ENCODE data around the gene DVL1.

The DVL1 gene

DNA sequence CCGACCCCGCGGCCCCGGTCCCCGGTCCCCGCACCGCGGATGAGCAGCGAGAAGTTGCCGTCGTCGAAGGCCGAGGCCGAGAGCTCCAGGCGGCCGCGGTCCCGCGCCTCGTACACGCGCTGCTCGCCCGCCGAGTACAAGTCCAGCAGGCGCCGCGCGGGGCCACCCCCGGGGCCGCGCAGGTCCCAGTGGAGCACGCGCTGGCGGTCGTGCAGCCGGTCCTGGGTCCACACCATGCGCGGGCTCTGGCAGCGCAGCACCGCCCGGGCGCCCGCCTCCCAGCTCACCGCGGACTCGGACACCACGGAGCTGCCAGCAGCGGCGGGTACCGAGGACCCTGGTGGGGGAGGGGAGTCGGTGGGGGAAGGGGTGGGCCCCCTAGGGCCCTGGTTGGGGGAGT lies 6.2 kb upstream of the DVL1 start:
- DNase-seq = no peak

DNA sequence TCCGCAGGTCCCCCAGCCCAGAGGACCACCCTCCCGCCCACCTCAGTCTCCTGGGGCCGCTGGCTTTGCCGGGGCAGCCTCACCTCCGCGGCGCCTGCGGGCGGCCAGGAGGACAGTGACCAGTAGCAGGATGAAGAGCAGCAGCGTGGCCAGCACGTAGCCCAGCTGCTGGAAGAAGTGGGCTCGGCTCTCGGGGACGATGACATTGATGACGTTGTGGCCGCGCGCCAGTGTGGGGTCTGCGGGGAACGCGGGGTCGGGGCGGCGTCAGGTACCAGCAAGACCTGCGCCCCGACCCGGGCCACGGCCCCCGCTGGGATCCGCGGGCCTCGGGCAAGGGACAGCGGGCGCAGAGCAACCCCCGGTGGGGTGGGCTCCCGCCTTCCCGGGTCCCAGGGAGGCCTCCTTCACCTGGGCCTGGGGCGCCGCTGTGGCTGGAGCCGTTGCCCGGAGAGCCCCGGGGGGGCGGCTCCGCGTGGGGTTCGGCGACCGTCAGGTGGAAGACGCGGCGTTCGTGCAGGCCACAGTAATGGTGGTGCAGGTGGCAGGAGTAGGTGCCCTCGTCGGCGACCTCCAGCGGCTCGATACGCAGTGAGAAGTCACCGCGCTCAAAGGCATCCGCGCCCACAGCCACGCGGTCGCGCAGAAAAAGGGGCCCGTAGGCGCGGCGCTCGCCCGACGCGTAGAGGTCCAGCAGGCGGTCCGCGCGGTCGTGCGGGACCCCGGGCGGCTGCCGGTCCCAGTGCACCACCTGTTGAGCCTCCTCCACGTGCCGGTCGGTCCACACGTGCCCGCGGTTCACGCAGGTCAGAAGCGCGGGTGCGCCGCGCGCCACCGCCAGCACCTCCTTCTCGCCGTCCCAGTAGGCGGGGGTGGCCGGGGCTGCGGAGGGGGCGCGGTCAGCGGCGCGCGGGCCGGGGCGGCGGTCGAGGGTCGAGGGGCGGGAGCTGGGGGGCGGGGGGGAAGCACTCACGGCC lies 5.3 kb upstream of the DVL1 start:
- no peak for DNase-seq

DNA sequence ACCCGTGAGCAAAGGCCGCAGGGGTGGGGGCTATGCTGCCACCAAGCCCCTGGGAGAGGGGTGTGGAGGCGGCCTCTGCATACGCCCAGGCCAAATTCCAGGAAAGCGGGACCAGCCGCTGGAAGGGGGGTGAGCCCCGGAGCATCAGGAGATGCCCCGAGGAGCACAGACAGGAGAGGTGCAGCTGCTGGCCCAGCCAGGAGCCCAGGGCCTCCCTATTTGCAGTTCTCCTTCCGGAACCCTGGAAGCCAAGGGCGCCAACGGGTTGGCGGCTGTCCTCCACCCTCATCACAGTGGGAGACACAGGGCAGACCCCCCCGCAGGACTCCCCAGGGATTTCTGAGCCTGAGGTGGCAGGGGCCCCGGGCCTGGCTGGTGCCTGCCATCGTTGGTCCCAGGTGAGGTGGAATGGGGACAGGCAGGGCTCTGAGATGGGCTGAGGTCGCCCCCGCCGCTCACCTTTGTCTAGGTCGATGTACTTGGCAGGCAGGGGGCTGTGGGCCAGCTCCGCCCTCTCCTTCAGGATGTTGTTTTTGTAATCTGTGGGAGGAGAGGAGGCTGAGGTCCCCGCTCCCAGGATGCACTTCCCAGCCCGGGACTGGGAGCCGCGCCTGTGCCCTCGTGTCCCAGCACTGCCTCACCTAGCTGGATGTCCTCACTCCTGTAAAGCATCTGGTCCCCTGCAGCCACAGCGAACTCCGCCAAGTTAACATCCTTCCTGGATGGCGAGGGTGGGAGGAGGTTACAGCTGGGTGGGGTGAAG lies 4.4 kb upstream of the DVL1 start:
- no peak for DNase-seq

DNA sequence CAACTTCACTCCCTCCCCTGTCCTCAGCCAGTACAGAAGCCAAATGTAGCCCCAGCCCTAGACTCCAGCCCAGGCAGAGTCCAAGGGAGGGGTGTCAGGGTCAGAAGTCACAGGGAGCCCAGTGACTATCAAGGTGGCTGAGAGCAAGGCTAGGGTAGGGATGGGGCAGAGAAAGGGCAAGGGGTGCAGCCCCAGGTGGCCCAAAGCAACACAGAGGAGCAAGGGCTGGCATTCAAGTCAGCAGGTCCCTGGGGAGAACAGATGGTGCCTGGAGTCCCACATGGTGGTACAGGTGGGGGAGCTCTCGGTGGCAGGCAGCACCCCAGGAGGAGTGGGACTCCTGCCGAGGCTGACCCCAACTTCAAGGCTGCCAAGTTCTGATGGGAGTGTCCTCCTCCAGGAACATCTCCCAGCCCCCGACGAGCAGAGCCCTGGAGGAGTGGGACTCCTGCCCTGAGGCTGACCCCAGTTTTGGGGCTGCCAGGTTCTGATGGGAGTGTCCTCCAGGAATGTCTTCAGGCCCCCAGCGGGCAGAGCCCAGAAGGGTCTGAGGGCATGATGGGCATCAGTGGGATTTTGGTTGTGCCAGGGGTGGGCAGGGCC lies 3.7 kb upstream of the DVL1 start:
- DNase-seq = no peak

DNA sequence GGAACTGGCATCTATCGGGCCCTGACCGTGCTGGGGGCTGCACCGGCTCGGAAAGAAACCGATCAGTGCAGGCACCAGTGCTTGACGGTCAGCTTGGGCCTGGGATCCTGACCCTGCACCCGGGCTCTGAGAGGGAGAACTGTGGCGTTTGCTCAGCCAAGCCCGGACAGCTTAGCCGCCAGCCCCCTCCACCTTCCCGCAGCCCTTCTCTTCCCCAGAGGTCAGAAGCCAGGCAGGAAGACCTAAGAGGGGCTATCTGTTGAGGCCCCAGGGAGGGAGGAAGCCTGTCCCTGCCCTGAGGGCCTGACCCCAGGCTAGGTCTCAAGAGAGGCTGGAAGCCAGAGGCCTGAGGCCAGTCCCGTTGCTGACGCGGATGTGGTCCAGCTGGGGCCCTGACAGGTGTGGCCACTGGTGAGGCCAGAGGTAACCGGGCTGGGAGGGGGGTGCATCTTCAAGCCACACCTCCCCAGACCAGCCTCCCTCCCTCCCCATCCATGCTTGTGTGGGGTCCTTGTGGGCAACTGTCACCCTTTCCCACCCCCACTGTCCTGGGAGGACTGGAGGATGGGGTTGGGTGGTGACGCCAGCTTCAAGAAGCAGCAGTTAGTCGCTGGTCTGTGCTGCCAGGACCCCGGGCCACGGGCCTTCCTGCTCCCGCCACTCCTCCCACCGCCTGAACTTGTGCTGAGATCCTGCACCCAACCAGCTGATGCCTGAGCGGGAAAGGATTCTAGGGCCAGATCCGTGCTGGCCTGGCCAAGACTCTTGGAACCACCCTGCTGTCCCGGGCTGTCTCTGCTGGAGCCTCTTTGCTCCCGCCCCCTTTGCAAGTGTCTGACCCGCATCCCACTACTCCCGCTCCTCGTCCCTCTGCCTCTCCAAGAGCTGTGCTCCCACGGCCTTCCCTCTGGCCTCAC lies 2.6 kb upstream of the DVL1 start:
- DNase-seq = peak; percentile 81

DNA sequence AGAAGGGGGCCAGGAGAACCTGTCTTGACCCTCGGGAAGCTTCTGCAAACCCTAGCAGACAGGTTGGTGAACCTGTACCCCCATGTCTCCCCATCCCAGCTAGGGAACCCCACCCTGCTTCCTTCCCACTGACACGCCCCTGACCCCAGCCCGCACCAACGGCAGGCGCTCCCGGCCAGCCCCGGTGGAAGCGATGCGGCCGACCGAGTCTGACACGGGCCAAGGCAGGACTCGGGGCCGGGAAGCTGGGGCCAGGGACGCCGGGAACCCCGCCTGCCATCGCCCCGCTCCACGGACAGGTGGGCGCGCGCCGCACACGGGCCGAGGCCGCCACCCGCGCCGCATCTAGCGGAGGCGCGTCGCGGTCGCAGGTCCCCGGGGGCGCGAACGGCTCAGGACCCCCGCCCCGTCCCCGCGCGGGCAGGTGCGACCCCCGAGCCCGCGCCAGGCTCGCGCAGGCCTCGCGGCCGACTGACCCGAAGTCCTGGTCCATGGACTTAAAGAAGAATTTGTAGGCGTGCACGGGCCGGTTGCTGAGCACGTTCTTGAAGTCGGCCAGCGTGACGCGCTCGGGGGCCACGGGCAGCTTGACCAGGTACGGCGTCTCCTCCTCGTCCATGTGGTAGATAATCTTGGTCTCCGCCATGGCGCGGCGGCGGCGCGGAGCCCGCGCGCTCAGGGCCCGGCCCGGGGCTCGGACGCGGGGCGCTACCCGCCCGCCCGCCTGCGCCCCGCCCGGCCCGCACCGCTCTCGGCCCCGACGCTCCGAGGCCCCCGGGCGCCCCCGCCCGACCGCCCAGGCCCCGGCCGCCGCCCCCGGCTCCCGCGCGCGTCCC lies 580 bp downstream of the DVL1 start:
- no peak for DNase-seq

DNA sequence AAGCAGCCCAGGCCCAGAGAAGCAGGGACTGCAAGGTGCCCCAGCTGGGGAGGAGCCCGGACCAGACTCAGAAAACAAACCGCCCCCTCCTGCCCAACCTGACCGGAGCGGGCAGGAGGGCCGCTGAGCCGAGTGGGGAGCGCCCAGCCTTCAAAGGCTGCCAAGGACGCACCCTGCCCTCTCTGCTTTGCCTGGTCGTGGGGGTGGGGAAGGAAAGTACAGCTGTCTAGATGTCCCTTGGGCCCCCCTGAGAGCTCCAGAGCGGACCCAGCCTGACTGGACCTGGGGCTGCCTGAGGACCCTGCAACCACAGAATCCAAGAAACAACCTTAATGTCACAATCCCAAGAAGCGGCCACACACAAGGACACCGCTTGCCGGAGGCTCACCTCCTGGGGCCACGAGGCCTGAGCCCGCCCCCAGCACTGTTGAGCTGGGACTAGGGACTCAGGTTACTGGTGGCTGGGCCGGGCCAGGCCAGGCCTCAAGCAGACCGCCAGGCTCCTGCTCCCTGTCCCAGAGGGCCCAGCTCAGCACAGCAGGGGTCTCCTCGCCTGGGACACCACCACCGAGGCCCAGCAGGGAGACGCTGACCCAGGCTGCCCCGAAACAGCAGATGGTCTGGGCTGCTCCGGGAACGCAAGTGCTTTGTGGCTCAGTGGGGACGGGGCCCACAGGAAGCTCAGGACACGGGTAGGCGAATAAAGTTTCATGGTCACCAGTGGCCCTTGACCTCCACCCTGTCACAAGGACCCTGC lies 1.4 kb downstream of the DVL1 start:
- DNase-seq = peak; percentile 75

DNA sequence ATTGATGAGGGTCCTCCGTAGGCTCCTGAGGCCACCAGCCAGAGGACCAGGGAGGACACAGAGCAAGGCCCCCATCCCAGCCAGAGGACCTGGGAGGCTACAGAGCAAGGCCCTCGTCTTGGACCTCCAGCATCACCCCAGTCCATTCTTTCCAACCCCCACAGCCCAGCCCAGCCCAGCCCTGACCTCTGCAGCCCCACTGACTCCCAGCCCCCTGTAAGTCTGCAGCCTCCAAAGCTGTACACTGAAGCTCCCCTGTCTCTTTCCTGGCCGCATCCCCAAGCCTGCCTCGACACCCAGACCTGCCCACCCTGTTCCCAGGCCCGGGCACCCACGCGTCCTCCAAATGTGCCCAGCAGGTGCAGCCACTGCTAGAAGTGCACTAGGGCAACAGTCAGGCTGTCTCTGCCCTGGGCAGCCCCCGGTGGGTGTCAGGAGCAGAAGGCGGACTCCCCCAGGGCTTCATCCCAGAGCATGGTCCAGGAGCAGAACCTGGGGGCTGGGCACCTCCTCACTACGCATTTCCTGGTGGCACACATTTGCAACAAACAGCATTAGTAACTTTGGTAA lies 2.1 kb downstream of the DVL1 start:
- DNase-seq = no peak

DNA sequence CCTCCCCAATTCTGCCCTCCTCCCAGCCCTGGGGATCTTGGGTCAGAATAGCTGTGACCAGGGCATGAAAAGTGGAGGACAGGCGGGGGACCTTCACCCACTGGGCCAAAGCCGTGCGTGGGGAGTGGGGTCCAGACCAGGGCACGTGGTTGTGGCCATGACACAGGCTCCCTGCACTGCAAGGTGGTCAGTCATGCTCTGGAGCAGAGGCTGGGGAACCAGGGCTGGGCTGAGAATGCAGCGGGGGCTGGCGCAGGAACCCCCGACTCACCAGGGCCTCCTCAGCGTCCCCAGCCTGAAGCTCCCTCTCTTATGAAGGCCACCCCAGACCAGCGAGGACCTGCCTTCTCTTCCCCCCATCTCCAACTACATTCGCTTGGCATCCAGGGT lies 2.7 kb downstream of the DVL1 start:
- DNase-seq = no peak

DNA sequence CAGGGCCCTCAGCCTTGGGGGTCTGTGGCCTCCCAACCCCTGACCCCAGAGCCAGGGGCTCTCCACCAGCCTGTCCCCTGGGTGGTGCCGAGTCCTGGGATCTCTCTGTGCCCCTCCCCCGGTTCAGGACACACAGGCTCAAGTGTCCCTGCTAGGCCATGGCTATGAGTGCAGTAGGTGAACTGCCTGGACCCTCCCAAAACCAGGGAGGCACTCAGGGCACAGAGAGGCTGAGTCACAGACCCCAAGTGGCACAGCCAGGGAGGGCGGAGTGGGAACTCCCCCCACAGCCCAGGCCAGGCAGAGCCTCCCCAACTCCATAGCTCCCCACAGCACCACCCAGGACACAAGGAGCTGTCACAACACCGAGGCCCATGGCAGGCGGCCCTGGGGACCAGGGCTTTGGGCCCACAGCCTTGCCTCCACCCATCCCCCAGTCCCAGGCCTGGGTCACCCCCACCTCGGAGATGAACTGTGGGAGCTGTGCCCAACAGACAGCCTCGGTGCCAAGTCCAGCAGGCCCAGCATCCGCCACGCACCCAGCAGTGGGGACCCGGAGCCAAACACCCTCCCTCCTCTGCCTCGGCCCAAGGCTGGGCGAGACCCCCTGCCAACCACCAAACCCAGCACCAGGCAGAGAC lies 3.2 kb downstream of the DVL1 start:
- no peak for DNase-seq

DNA sequence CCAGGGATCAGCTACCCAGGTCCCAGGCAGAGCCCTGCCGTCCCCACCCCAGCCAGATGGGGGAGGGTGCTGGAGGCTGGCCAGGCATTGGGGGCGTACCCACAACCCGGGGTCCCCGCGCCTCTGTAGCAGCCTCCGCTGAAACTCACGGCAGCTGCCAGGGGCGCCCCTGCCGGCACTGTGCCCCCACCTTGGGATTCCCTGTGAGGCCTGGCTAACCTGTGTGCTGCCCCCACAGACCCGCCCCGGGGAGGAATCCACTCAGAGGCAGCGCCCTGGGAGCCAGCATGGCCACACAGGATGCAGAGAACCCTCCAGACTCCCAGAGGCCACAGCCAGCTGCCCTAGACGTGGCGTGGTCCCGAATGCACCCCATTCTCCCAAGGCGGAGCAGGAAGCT lies 3.8 kb downstream of the DVL1 start:
- DNase-seq = no peak

DNA sequence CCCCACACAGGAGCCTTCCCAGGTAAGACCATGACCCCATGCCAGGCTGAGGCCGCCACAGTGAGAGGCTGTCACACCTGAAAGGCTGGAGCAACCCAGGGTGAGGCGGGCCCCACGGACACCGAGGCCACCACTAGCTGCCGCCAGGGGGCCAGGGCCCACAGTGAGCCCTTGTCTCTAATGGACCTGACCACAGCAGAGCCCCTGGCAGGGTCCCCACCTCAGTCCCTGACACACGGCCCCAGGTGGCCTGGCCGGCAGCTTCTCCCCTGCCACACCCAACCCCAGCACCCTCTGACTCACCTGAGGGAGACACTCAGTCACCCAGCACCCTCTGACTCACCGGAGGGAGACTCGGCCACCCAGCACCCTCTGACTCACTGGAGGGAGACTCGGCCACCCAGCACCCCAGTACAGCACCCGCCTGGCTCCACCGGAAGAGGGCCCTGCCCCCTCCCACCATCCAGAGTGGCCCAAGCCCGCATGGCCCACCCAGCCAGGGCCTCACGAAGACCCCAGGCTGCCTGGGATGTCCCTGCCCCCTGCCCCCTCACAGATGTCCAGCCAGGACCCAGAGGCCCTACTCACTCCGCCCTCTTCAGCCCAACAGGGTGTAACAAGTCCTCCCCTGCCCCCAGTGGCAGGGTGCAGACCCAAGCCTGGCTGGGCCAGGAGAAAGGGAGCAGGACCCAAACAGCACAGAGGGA lies 4.4 kb downstream of the DVL1 start:
- DNase-seq = peak; percentile 76

DNA sequence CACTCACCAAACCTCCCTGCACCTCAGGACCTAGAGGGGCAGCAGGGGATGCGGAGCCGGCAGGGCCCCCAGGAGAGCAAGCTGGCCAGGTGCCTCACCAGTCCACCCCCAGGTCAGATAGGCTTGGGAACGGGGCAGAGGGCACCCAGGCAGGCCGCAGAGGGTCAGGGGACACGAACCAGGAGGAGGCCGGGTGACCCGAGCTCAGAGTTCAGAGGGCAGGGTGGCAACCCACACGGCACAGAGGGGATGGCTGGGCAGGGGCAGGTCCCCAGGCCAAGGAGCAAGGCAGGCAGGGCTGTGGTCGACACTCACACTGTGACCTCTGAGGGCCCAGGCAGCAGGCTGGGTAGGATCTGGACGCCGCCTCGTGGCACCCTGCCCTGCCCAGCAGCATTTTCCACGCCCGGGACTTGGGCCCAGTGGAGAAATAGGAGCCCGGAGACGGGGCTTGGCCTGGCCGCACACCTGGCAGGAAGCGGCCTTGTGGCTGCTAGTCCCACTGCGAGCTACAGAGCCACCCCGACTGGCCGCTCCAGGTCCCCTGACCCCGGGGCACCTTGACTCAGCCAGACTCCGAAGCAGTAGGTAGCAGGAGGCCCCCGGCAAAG lies 5.3 kb downstream of the DVL1 start:
- no peak for DNase-seq

DNA sequence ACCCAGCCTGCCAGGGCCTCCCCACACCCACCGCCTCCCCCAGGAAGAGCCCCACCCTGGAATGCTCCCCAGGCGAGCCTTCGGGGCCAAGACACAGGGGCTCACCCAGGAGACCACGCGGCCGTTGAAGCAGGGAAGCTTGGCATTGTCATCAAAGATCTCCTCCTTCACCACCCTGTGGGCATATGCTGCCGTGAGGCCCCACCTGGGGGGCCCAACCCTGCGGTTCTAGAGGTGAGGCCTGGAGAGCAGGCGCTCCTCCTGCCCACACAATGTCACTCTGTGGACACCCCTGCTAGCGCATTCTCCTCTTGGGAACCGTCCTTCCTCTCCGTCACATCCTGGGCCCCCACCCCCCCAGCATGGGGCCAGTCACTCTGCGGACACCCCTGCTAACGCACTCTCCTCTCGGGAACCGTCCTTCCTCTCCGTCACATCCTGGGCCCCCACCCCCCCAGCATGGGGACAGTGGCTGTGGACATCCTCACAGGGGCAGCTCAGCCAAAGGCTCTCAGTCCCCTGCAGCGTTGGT lies 6.6 kb downstream of the DVL1 start:
- DNase-seq = no peak

DNA sequence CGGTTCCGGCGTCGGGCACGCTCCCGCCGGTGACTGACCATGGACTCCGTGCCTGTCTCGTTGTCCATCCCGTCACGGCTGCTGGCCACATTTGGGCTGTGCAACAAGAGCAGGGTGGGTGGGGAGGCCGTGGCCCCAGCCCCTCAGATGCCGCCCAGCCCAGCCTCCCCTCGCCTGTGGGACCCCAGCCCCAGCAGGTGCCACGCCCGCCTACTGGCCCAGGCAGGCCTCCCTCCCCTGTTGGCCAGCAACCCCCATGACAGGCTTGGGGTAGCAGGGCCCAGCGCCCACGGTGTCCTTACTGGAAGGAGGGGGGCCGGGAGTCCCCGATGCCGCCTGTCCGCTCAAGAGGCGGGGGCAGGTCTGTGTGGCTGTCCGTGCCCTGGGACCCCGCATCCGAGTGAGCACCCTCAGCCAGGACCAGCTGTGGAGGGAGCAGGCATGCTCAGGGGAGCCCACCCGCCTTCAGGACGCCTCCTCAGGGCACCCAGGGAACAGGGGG lies 7.1 kb downstream of the DVL1 start:
- no peak for DNase-seq

DNA sequence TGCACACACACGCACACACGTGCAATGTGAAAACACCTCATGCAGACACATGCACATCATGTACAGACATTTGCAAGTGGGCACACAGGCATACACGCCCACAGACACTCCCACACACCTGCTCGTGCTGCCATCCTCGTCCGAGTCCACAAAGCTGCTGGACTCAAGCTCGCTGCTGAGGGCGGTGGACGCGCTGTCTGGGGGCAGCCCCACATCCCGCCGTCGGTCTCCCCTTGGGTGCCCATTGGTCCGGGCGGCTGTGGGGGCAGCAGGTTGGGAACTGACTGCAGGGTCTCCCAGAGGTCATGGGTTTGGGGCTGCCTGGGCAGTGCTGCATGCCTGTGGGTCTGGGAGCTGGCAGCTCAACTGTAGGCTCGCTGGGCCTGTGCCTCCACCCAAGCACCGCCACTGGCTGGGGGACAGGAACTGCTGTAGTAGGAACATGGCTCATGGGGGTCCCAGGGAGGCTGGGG lies 7.6 kb downstream of the DVL1 start:
- no peak for DNase-seq

DNA sequence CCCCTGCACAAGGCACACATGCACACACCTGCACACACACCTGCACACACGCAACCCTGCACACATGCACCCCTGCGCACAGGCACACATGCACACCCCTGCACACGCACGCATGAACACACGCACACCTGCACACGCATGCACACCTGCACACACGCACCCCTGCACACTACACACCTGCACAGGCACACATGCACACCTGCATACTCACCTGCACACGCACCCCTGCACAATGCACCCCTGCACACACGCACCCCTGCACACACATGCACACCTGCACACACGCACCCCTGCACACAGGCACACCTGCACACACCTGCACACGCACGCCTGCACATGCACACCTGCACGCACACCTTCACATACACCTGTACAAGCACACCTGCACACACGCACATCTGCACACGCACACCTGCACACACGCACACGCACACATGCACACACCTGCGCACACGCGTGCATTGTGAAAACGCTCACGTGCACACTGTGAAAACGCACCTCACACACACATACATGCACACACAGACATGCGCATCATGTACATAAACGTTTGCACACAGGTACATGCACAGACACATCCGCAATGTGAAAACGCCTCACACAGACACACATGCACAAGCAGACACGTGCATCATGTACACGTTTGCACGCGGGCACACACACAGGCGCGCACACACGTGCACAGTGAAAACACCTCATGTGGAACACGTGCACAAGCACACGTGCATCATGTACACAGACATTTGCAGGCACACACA lies 8.2 kb downstream of the DVL1 start:
- DNase-seq = no peak
